AG20443 (cell line): ENCODE data around the gene MORN3.
"Not testable (repeated sequence)": the region's sequence is repeated elsewhere in the genome, so short reads cannot be mapped to it uniquely, and the experiment has no call there.

ENCODE experiments used
- DNase-seq: peaks from one replicate; pipeline ENCODE4 v3.0.0; 2012; ENCODE audit warnings: low spot score, mixed read lengths

MORN3 gene

GRCh38 chr12:121669521-121669900 lies at the start of gene MORN3:
MORN3 (minus strand) TSS chr12:121669654; CDS start chr12:121669483, 171 bp downstream.
- DNase-seq, result no peak

- DNase-seq, result no peak
These were observed 49.3 kb upstream of the MORN3 start for GRCh38 chr12:121718653-121719239.

- DNase-seq, result peak; percentile 63
These were observed 47.7 kb upstream of the MORN3 start for GRCh38 chr12:121717041-121717699.

GRCh38 chr12:121715862-121716435 lies 46.5 kb upstream of the MORN3 start:
- no peak for DNase-seq

GRCh38 chr12:121715055-121715454 lies 45.6 kb upstream of the MORN3 start:
- DNase-seq, result not testable (repeated sequence)

GRCh38 chr12:121713793-121714192 lies 44.3 kb upstream of the MORN3 start:
- no peak for DNase-seq

- DNase-seq, result peak; percentile 20
These were observed 43.9 kb upstream of the MORN3 start for GRCh38 chr12:121713257-121713777.

GRCh38 chr12:121712461-121713256 lies 43.2 kb upstream of the MORN3 start, which contains the start of gene TMEM120B:
TMEM120B (plus strand) TSS chr12:121712752; CDS start chr12:121712896, 144 bp downstream.
- DNase-seq, result peak; percentile 98

GRCh38 chr12:121712190-121712460 lies 42.7 kb upstream of the MORN3 start:
- peak; percentile 50 for DNase-seq

GRCh38 chr12:121711361-121712189 lies 42.1 kb upstream of the MORN3 start:
- no peak for DNase-seq

GRCh38 chr12:121709478-121709961 lies 40.1 kb upstream of the MORN3 start:
- DNase-seq, result no peak

- DNase-seq, result not testable (repeated sequence)
These were observed 39.6 kb upstream of the MORN3 start for GRCh38 chr12:121709064-121709424.

GRCh38 chr12:121708313-121709063 lies 39.0 kb upstream of the MORN3 start:
- DNase-seq, result no peak

- DNase-seq, result no peak
These were observed 36.1 kb upstream of the MORN3 start for GRCh38 chr12:121705514-121705913.

- no peak for DNase-seq
These were observed 33.5 kb upstream of the MORN3 start for GRCh38 chr12:121702944-121703343.

GRCh38 chr12:121701667-121702277 lies 32.3 kb upstream of the MORN3 start:
- no peak for DNase-seq

GRCh38 chr12:121697861-121698260 lies 28.4 kb upstream of the MORN3 start:
- not testable (repeated sequence) for DNase-seq

GRCh38 chr12:121697093-121697698 lies 27.7 kb upstream of the MORN3 start:
- peak; percentile 60 for DNase-seq

GRCh38 chr12:121693155-121693687 lies 23.8 kb upstream of the MORN3 start:
- no peak for DNase-seq

- DNase-seq, result not testable (repeated sequence)
These were observed 23.3 kb upstream of the MORN3 start for GRCh38 chr12:121692744-121693143.
